SIG-M5 treated with dmso at 0.1 percent for 504 hours (cell line): Measurements from ENCODE around the gene GBGT1.

ENCODE experiments used
- DNase-seq: peaks from one replicate; lab custom pipeline; 2025; ENCODE audit not compliant: unreplicated experiment; lab: John Stamatoyannopoulos, UW

The GBGT1 gene

DNA sequence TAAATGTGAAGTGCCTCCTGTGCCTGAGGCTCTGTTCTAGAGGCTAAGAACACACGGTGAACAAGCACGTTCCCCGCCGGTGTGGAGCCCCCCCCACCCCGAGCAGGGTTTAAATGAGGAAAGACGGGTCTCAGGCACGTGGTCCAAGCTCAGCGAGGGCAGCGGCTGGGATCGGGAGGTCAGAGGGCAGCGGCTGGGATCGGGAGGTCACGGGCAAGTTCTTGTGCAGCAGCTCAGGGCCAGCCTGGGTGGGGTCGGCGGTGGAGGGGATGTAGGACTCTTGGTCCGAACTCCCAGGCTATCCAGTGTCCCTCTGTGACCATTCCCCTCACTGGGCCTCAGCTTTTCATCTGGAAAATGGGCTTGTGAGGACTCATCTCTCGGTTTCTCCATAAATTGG is 2.7 kb upstream of the GBGT1 start:
- DNase-seq = no peak

DNA sequence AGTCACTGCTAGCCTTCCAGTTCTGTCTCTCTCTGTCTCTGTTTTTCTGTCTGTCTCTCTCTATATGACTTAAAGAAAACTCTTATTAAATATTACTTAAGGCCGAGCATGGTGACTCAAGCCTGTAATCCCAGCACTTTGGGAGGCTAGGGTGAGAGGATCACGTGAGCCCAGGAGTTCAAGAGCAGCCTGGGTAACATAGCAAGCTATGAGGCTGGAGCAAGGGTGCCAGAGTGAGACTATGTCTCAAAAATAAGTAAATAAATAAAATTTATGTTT is 1.7 kb upstream of the GBGT1 start:
- DNase-seq = no peak

DNA sequence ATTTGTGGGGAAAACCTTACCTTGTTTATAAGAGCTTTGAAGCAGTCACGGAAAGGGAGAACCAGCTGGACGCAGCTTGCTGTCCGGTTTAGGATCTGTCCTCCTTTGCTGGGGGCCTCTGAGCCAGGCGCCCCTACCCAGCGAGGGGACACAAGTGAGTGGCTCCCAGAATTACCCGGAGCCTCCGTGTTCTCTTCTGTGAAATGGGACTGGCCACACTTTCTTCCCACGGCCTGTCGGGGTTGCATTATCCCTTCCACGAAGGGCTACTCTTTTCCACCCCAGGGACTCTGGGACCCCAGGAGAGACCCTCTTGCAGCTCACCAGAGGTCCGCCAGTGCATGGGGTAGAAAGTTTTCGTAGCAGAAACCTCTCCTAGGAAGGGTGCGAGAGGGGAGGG is 477 bp upstream of the GBGT1 start:
- no peak for DNase-seq

GRCh38 chr9:133162861-133163503 is 732 bp downstream of the GBGT1 start:
- no peak for DNase-seq

DNA sequence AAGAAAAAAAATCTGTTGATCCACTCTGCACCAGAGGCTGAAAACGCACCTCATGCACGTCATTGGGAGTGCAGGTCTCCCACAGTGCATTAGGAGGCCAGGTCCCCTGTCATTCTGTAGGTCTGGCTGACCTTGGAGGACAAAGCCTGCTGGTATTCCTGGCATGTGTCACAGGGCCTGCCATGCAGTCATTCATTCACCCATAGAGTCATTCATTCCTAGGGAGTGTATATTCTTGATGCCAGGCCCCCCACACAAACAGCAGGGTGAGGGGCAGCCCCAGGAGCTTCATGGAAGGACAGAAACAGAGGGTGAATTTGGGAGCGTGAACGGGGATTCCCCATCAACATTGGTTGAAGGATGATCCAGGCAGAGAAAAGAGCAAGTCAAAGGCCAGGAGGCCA is 2.2 kb downstream of the GBGT1 start:
- DNase-seq = no peak

DNA sequence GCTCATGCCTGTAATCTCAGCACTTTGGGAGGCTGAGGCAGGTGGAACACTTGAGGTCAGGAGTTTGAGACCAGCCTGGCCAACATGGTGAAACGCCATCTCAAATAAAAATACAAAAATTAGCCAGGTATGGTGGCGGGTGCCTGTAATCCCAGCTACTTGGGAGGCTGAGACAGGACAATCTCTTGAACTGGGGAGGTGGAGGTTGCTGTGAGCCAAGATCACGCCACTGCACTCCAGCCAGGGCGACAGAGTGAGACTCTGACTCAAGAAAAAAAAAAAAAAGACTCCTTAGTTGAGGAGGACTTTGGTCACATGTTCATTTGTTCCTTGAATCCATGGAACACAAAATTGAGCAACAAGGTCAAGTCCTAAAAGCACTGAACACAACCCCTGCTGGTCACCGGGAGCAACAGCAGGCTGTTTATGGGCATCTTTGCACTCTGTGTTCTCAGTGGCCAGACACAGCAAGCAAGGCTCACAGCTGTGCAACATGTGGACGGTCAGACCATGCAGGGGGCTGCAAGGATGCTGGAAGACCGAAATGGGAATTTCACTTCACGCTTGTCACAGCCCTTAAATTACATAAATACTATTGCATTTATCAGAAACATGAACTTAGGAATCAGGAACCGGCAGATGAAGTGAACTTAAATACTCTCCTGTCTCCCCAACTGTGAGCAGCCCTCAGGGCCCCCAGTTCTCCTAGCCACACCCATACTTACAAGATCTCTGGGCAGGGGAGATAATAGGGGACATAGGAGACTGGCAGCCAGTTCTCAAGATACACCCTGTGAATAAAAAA is 2.8 kb downstream of the GBGT1 start:
- peak; percentile 76 for DNase-seq

DNA sequence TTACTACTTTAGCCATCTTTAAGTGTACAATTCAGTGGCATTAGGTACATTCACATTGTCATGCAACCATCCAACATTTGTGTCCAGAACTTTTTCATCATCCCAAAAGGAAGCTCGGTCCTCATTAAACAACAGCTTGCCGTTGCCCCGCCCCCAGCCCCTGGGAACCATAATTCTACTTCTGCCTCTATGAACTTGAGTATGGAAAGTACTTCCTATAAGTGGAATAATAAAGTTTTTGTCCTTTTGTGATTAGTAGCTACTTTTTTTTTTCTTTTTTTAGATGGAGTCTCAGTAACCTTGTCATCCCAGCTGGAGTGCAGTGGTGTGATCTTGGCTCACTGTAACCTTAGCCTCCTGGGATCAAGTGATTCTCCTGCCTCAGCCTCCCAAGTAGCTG is 5.0 kb downstream of the GBGT1 start:
- no peak for DNase-seq

DNA sequence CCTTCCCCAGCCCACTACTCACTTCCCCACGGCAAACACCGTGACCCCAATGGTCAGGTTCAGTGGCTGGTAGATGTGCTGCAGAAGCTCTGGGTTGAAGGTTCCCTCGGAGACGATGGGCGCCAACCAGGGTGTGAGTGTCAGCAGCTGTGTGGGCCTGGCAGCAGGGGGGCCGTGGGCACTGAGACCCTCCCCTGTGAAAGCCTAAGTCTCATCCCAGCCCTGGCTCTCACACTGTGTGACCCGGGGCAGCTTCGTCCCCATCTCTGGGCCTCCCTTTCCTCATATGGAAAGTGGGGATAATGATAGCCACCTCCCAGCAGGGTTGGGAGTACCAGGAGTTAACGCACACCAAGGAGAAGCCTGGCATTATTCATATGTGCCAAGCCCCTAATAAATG is 8.6 kb downstream of the GBGT1 start:
- DNase-seq = no peak

GRCh38 chr9:133154097-133154989 is 9.4 kb downstream of the GBGT1 start:
- DNase-seq = no peak

- no peak for DNase-seq
These were observed 10.3 kb downstream of the GBGT1 start for GRCh38 chr9:133153227-133154096.

GRCh38 chr9:133151601-133152525 is 11.9 kb downstream of the GBGT1 start:
- no peak for DNase-seq

DNA sequence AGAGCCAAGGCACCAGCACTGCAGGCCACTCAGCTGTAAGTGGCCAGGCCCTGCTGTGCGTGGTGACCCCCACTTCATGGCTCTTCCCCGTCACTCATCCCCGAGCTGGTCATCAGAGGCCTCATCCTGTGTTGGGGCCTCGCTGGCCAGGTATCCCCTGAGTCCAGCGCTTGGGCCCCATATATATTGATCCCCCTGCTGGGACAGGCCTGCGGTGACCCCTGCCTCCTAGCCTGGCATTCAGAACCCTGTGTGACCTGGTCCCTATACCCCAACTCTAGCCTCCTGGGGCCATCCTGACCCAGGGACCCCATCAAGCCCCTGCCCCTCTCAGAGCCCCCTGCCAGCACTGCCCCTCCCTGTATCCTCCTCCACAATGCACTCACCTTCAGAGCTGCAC is 12.7 kb downstream of the GBGT1 start:
- no peak for DNase-seq

GRCh38 chr9:133149130-133150015 is 14.3 kb downstream of the GBGT1 start:
- DNase-seq = peak; percentile 86

GRCh38 chr9:133148199-133149129 is 15.2 kb downstream of the GBGT1 start:
- DNase-seq = peak; percentile 44

- DNase-seq = peak; percentile 69
These were observed 16.1 kb downstream of the GBGT1 start for GRCh38 chr9:133147412-133148198.

GRCh38 chr9:133146746-133147411 is 16.8 kb downstream of the GBGT1 start:
- no peak for DNase-seq
